Parathyroid adenoma (tissue), 2 donors: ENCODE data around the gene FAM184B.

Source experiments
- H2AFZ ChIP-seq: fragments of 300-600 bp; sonication (generic); one replicate; pipeline ENCODE4 v1.7.0; 2017; ENCODE audit warnings: antibody characterized with exemption, mild to moderate bottlenecking
- H3K27ac ChIP-seq: fragments of 300-600 bp; sonication (generic); one replicate; pipeline ENCODE4 v1.7.0; 2017
- H3K27me3 ChIP-seq: fragments of 300-600 bp; sonication (generic); one replicate; pipeline ENCODE4 v1.7.0; 2017; ENCODE audit warnings: low read length; ENCODE audit not compliant: control insufficient read depth, insufficient read depth
- H3K36me3 ChIP-seq: fragments of 300-600 bp; sonication (generic); one replicate; pipeline ENCODE4 v1.7.0; 2017; ENCODE audit warnings: low read length; ENCODE audit not compliant: control insufficient read depth, insufficient read depth
- H3K4me1 ChIP-seq: fragments of 300-600 bp; sonication (generic); one replicate; pipeline ENCODE4 v1.7.0; 2017; ENCODE audit warnings: control low read depth
- H3K4me2 ChIP-seq: fragments of 300-600 bp; sonication (generic); one replicate; pipeline ENCODE4 v1.7.0; 2017; ENCODE audit warnings: low read length
- H3K4me3 ChIP-seq: fragments of 300-600 bp; sonication (generic); one replicate; pipeline ENCODE4 v1.7.0; 2017; ENCODE audit warnings: low read depth, low read length
- H3K79me2 ChIP-seq: fragments of 300-600 bp; sonication (generic); one replicate; pipeline ENCODE4 v1.7.0; 2017; ENCODE audit warnings: control low read depth
- H3K9ac ChIP-seq: fragments of 300-600 bp; sonication (generic); one replicate; pipeline ENCODE4 v1.7.0; 2017; ENCODE audit warnings: mild to moderate bottlenecking
- H3K9me3 ChIP-seq: fragments of 300-600 bp; sonication (generic); one replicate; pipeline ENCODE4 v1.7.0; 2017; ENCODE audit warnings: low read length; ENCODE audit not compliant: control insufficient read depth
- CTCF ChIP-seq: fragments of 300-600 bp; sonication (generic); IDR thresholded peaks from one replicate; pipeline ENCODE4 v1.7.0; 2017; ENCODE audit warnings: antibody characterized with exemption, mild to moderate bottlenecking
- donor health status: primary hyperparathyroidism.

FAM184B gene

GRCh38 chr4:17736484-17736883 lies 44.9 kb downstream of the FAM184B start:
- Histone ChIP-seq H3K4me1 (peaks cover 8% of the 10 kb centered on the region), H3K9ac (no peak overlapping the region), H3K36me3 (no peaks in the 10 kb centered on the region), H3K79me2 (no peaks in the 10 kb centered on the region), H3K27me3 (no peaks in the 10 kb centered on the region), H3K27ac (no peak overlapping the region), H2AFZ (no peak overlapping the region), H3K4me3 (no peak overlapping the region), H3K4me2 (no peak overlapping the region), H3K9me3 (no peaks in the 10 kb centered on the region)
- no peak for TF ChIP-seq CTCF

GRCh38 chr4:17726911-17727310 lies 54.5 kb downstream of the FAM184B start:
- Histone ChIP-seq H3K4me1 (no peaks in the 10 kb centered on the region), H2AFZ (no peak overlapping the region), H3K9me3 (no peaks in the 10 kb centered on the region), H3K79me2 (no peaks in the 10 kb centered on the region), H3K4me3 (no peak overlapping the region), H3K4me2 (no peak overlapping the region), H3K9ac (no peak overlapping the region), H3K27ac (no peak overlapping the region), H3K36me3 (no peaks in the 10 kb centered on the region), H3K27me3 (no peaks in the 10 kb centered on the region)
- no peak for TF ChIP-seq CTCF

GRCh38 chr4:17723648-17724047 lies 57.8 kb downstream of the FAM184B start:
- Histone ChIP-seq H3K9me3 (no peaks in the 10 kb centered on the region), H3K4me3 (no peak overlapping the region), H3K27ac (no peak overlapping the region), H3K79me2 (no peaks in the 10 kb centered on the region), H3K27me3 (no peaks in the 10 kb centered on the region), H3K4me2 (no peak overlapping the region), H3K4me1 (no peaks in the 10 kb centered on the region), H2AFZ (no peak overlapping the region), H3K36me3 (no peaks in the 10 kb centered on the region), H3K9ac (no peak overlapping the region)
- TF ChIP-seq CTCF = no peak

GRCh38 chr4:17722356-17722700 lies 59.1 kb downstream of the FAM184B start:
- TF ChIP-seq CTCF = no peak
- no peaks in the 10 kb centered on the region for H3K79me2 ChIP-seq
- H2AFZ ChIP-seq = no peak overlapping the region
- H3K9me3 ChIP-seq = no peaks in the 10 kb centered on the region
- H3K27me3 ChIP-seq = no peaks in the 10 kb centered on the region
- H3K4me3 ChIP-seq = no peak overlapping the region
- H3K4me1 ChIP-seq = no peaks in the 10 kb centered on the region
- no peak overlapping the region for H3K27ac ChIP-seq
- no peak overlapping the region for H3K9ac ChIP-seq
- no peak overlapping the region for H3K4me2 ChIP-seq
- no peaks in the 10 kb centered on the region for H3K36me3 ChIP-seq

DNA sequence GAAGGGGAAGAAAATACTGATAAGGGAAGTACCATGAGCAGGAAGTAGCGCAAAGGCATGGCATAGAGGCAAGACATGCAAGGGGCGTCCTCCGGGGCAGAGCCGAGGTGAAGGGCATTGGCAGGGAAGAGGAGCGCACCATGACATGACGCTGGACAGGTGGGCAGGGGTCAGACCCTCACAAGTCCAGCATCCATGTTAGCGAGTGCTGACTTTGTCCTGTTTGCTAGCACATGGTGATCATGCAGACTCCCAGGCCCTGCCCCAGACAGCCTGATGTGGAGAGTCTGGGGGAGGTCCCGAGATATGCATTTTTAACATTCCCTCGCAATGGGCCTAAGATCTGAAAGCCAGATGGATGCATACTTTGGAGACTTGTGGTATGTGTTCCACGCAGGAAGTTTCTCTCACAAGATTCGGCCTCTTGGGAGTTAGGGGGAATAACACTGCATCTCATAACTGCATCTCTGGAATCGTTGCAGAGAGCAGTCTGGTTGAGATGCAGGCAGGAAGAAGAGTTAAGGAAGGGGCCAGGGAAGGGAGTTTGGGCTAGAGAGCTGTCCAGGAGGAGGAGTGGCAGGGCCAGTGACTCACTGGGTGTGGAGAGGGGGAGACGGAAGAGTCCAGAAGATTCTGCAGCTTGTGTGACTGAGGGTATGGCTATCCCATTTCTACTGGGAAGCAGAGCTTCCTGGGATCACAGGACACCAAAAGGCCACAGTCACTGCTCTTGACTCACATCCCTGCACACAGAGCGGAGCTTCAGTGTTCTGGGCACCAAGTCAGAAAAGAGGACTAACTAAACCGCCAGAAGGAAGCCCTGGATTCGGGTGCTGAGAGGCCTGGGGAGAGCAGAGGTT lies 59.7 kb downstream of the FAM184B start:
- Histone ChIP-seq H3K27ac (no peak overlapping the region), H3K4me1 (no peaks in the 10 kb centered on the region)
- no peak for TF ChIP-seq CTCF

More for the DNA sequence above, 59.7 kb downstream of the FAM184B start:
- no peak overlapping the region for H3K4me3 ChIP-seq
- H3K36me3 ChIP-seq = no peaks in the 10 kb centered on the region
- no peaks in the 10 kb centered on the region for H3K27me3 ChIP-seq
- H3K79me2 ChIP-seq = no peaks in the 10 kb centered on the region
- H2AFZ ChIP-seq = no peak overlapping the region
- H3K9me3 ChIP-seq = no peaks in the 10 kb centered on the region
- no peak overlapping the region for H3K9ac ChIP-seq
- H3K4me2 ChIP-seq = no peak overlapping the region
